ENCODE data around the gene HBA1. TPM values are rescaled to one million over a fixed set of nuclear protein-coding genes. Genes with fewer than 3 reads are reported as not detected.
"Not testable (repeated sequence)": the region's sequence is repeated elsewhere in the genome, so short reads cannot be mapped to it uniquely, and the experiment has no call there.

HBA1 gene
- total RNA-seq, 4 donors from 2014 or later: 72.4 to 906 (median 98.6) TPM; not detected in 1

GRCh38 chr16:159136-159849 is 17.2 kb upstream of the HBA1 start:
- WGBS: 43% methylated on average over 6 of the region's 6 CpGs
- Histone ChIP-seq H3K27me3 (peaks cover 0 to 88% (median 26%) of the 10 kb centered on the region in 4 donors), H3K9me3 (no peaks in the 10 kb centered on the region), H3K27ac (replicated peaks in 1 of 4) (no peak overlapping the region), H3K4me1 (peaks cover 6 to 9% (median 8%) of the 10 kb centered on the region in 4 donors), H3K36me3 (no peaks in the 10 kb centered on the region), H3K4me3 (no peak overlapping the region)
- intact Hi-C loops (cut with DNase I): no loop called here
- DNase-seq (ENCODE audit: extremely low spot score): no peak
- TF ChIP-seq POLR2A (IDR thresholded peaks at IDR 0.05; ENCODE audit: low read depth): no peak
- TF ChIP-seq CTCF (IDR thresholded peaks at IDR 0.05): no peak
- TF ChIP-seq POLR2AphosphoS5 (IDR thresholded peaks at IDR 0.05): no peak
- TF ChIP-seq EP300 (IDR thresholded peaks at IDR 0.05): no peak

GRCh38 chr16:160242-160641 is 16.2 kb upstream of the HBA1 start:
- H3K36me3 ChIP-seq; H3K4me1 ChIP-seq; H3K9me3 ChIP-seq; DNase-seq (ENCODE audit: extremely low spot score); H3K4me3 ChIP-seq; intact Hi-C loops (cut with DNase I); H3K27ac ChIP-seq (replicated peaks in 1 of 4): not testable (repeated sequence)
- WGBS: 64% methylated on average over 6 of the region's 20 CpGs
- H3K27me3 ChIP-seq: peaks cover 0 to 83% (median 20%) of the 10 kb centered on the region in 4 donors

- peaks cover under 1 to 83% (median 23%) of the 10 kb centered on the region in 4 donors for H3K27me3 ChIP-seq
- WGBS: 59% methylated on average over 14 of the region's 18 CpGs
- H3K27ac ChIP-seq (replicated peaks in 1 of 4): no peak overlapping the region
- no peak overlapping the region for H3K4me3 ChIP-seq
- no peak for DNase-seq (ENCODE audit: extremely low spot score)
- TF ChIP-seq POLR2AphosphoS5 (IDR thresholded peaks at IDR 0.05) (no peak), EP300 (IDR thresholded peaks at IDR 0.05) (no peak), POLR2A (IDR thresholded peaks at IDR 0.05; ENCODE audit: low read depth) (no peak), CTCF (IDR thresholded peaks at IDR 0.05) (no peak)
- peaks cover 8 to 9% (median 9%) of the 10 kb centered on the region in 4 donors for H3K4me1 ChIP-seq
- intact Hi-C loops (cut with DNase I): no loop called here
- H3K36me3 ChIP-seq: no peaks in the 10 kb centered on the region
- no peaks in the 10 kb centered on the region for H3K9me3 ChIP-seq
Measured at GRCh38 chr16:160691-161190, 15.7 kb upstream of the HBA1 start.

- TF ChIP-seq CTCF (IDR thresholded peaks at IDR 0.05) (no peak), POLR2AphosphoS5 (IDR thresholded peaks at IDR 0.05) (no peak), EP300 (IDR thresholded peaks at IDR 0.05) (no peak), POLR2A (IDR thresholded peaks at IDR 0.05; ENCODE audit: low read depth) (no peak)
- intact Hi-C loops (cut with DNase I): no loop called here
- H3K27me3 ChIP-seq: peaks cover 10 to 83% (median 25%) of the 10 kb centered on the region in 4 donors
- 93% methylated on average over 12 of the region's 13 CpGs for WGBS
- no peak overlapping the region for H3K27ac ChIP-seq (replicated peaks in 1 of 4)
- no peak overlapping the region for H3K4me3 ChIP-seq
- no peak for DNase-seq (ENCODE audit: extremely low spot score)
- peaks cover 19 to 21% (median 20%) of the 10 kb centered on the region in 4 donors for H3K4me1 ChIP-seq
- no peaks in the 10 kb centered on the region for H3K36me3 ChIP-seq
- no peaks in the 10 kb centered on the region for H3K9me3 ChIP-seq
Measured at GRCh38 chr16:162271-162991, 14.0 kb upstream of the HBA1 start.

GRCh38 chr16:163139-163538 is 13.3 kb upstream of the HBA1 start:
- Histone ChIP-seq H3K27me3 (peaks cover 10 to 83% (median 32%) of the 10 kb centered on the region in 4 donors), H3K4me1 (peaks cover 19 to 21% (median 20%) of the 10 kb centered on the region in 4 donors)
- H3K4me3 ChIP-seq; H3K36me3 ChIP-seq; H3K27ac ChIP-seq (replicated peaks in 1 of 4); H3K9me3 ChIP-seq; DNase-seq (ENCODE audit: extremely low spot score); intact Hi-C loops (cut with DNase I): not testable (repeated sequence)
- 78% methylated on average over 10 of the region's 10 CpGs for WGBS

- 29% methylated on average over 3 of the region's 3 CpGs for WGBS
- intact Hi-C loops (cut with DNase I); H3K36me3 ChIP-seq; H3K4me3 ChIP-seq; DNase-seq (ENCODE audit: extremely low spot score); H3K27ac ChIP-seq (replicated peaks in 1 of 4); H3K9me3 ChIP-seq: not testable (repeated sequence)
- H3K27me3 ChIP-seq: peaks cover 10 to 84% (median 37%) of the 10 kb centered on the region in 4 donors
- H3K4me1 ChIP-seq: peaks cover 19 to 21% (median 20%) of the 10 kb centered on the region in 4 donors
Measured at GRCh38 chr16:163696-164095, 12.8 kb upstream of the HBA1 start.

- DNase-seq (ENCODE audit: extremely low spot score); H3K36me3 ChIP-seq; H3K9me3 ChIP-seq; H3K27ac ChIP-seq (replicated peaks in 1 of 4); H3K4me3 ChIP-seq; intact Hi-C loops (cut with DNase I): not testable (repeated sequence)
- Histone ChIP-seq H3K4me1 (peaks cover 19 to 21% (median 20%) of the 10 kb centered on the region in 4 donors), H3K27me3 (peaks cover 10 to 84% (median 43%) of the 10 kb centered on the region in 4 donors)
- no CpG with 5 or more reads among the region's 80 CpGs for WGBS
Measured at GRCh38 chr16:164134-164823, 12.2 kb upstream of the HBA1 start.
